Stromal cell of bone marrow (primary cell): ENCODE data around the gene HS3ST4.

Experiments
- DNase-seq: peaks from one replicate; pipeline ENCODE4 v3.0.0-alpha.2; 2012; ENCODE audit warnings: low read depth

The HS3ST4 gene

GRCh38 chr16:25691519-25692091, at the start of gene HS3ST4:
Gene HS3ST4 (plus strand): TSS chr16:25691959.
- DNase-seq, result no peak

- no peak for DNase-seq
Measured at GRCh38 chr16:25643633-25644032, 48.1 kb upstream of the HS3ST4 start.

- no peak for DNase-seq
Measured at GRCh38 chr16:25656639-25657038, 35.1 kb upstream of the HS3ST4 start.

- no peak for DNase-seq
Measured at GRCh38 chr16:25676820-25677219, 14.9 kb upstream of the HS3ST4 start.

- no peak for DNase-seq
Measured at GRCh38 chr16:25679511-25679910, 12.2 kb upstream of the HS3ST4 start.

- DNase-seq, result no peak
Measured at GRCh38 chr16:25689137-25689836, 2.5 kb upstream of the HS3ST4 start.

GRCh38 chr16:25690552-25691143, 1.1 kb upstream of the HS3ST4 start:
- no peak for DNase-seq

- DNase-seq, result no peak
Measured at GRCh38 chr16:25692351-25692741, 587 bp downstream of the HS3ST4 start.

- no peak for DNase-seq
Measured at GRCh38 chr16:25692742-25693508, 1.2 kb downstream of the HS3ST4 start.

- DNase-seq, result no peak
Measured at GRCh38 chr16:25693631-25694030, 1.9 kb downstream of the HS3ST4 start.

- DNase-seq, result no peak
Measured at GRCh38 chr16:25699069-25699468, 7.3 kb downstream of the HS3ST4 start.

GRCh38 chr16:25700547-25700946, 8.8 kb downstream of the HS3ST4 start:
- no peak for DNase-seq

GRCh38 chr16:25707553-25707952, 15.8 kb downstream of the HS3ST4 start:
- no peak for DNase-seq

GRCh38 chr16:25707982-25708583, 16.3 kb downstream of the HS3ST4 start:
- no peak for DNase-seq

- no peak for DNase-seq
Measured at GRCh38 chr16:25709213-25709612, 17.5 kb downstream of the HS3ST4 start.

GRCh38 chr16:25713785-25714570, 22.2 kb downstream of the HS3ST4 start:
- DNase-seq, result no peak

GRCh38 chr16:25716186-25716585, 24.4 kb downstream of the HS3ST4 start:
- DNase-seq, result no peak

GRCh38 chr16:25721439-25721838, 29.7 kb downstream of the HS3ST4 start:
- DNase-seq, result no peak

- DNase-seq, result no peak
Measured at GRCh38 chr16:25726430-25727098, 34.8 kb downstream of the HS3ST4 start.

GRCh38 chr16:25729188-25729915, 37.6 kb downstream of the HS3ST4 start:
- DNase-seq, result no peak
